ENCODE results near the gene KDM4C.

Gene KDM4C

GRCh38 chr9:6901180-6901579, 143.4 kb downstream of the KDM4C start:
- Histone ChIP-seq H3K4me3 (IDR thresholded peaks at IDR 0.05; ENCODE audit: insufficient read depth, low read depth, low read length) (no peak overlapping the region), H3K9ac (no peak overlapping the region), H2AFZ (ENCODE audit: low read depth) (no peak overlapping the region), H4K20me1 (ENCODE audit: insufficient read depth) (no peaks in the 10 kb centered on the region), H3K36me3 (ENCODE audit: insufficient read depth) (no peaks in the 10 kb centered on the region), H3K27ac (no peak overlapping the region), H3K4me2 (no peak overlapping the region), H3K79me2 (ENCODE audit: insufficient read depth, low read depth) (no peaks in the 10 kb centered on the region), H3K4me1 (ENCODE audit: low read depth, poor library complexity, severe bottlenecking) (no peaks in the 10 kb centered on the region), H3K27me3 (ENCODE audit: insufficient read depth, low read depth) (no peaks in the 10 kb centered on the region)
- no peak for TF ChIP-seq CTCF (conservative IDR thresholded peaks at IDR 0.05; ENCODE audit: low read depth, low read length)

DNA sequence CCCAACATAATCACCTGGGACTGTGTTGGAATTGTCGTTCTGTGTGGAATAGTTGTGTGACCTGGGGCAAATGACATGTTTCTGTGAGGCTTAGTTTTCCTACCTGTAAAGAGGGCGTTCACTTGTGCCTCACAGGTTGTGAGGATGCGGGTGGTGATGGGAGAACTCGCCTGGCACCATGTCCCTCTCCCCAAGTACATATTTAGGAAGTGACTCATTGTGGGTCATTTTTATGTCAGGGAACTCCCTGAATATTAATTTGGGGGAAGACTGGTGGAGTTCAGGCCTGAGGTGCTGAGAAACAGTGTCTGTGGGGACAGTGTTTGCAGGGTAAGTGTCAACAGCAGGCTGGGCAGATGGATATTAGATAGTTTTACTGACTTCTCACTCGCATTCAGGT, 144.7 kb downstream of the KDM4C start:
- Histone ChIP-seq H3K4me3 (IDR thresholded peaks at IDR 0.05; ENCODE audit: insufficient read depth, low read depth, low read length) (no peak overlapping the region), H3K27me3 (ENCODE audit: insufficient read depth, low read depth) (no peaks in the 10 kb centered on the region), H3K36me3 (ENCODE audit: insufficient read depth) (no peaks in the 10 kb centered on the region), H2AFZ (ENCODE audit: low read depth) (no peak overlapping the region), H3K9ac (no peak overlapping the region), H3K4me2 (no peak overlapping the region), H4K20me1 (ENCODE audit: insufficient read depth) (no peaks in the 10 kb centered on the region), H3K27ac (no peak overlapping the region), H3K4me1 (ENCODE audit: low read depth, poor library complexity, severe bottlenecking) (no peaks in the 10 kb centered on the region), H3K79me2 (ENCODE audit: insufficient read depth, low read depth) (no peaks in the 10 kb centered on the region)
- no peak for TF ChIP-seq CTCF (conservative IDR thresholded peaks at IDR 0.05; ENCODE audit: low read depth, low read length)

GRCh38 chr9:6904371-6904770, 146.6 kb downstream of the KDM4C start:
- Histone ChIP-seq H3K9ac (no peak overlapping the region), H3K27me3 (ENCODE audit: insufficient read depth, low read depth) (no peaks in the 10 kb centered on the region), H3K4me3 (IDR thresholded peaks at IDR 0.05; ENCODE audit: insufficient read depth, low read depth, low read length) (no peak overlapping the region), H3K36me3 (ENCODE audit: insufficient read depth) (no peaks in the 10 kb centered on the region), H3K4me1 (ENCODE audit: low read depth, poor library complexity, severe bottlenecking) (no peaks in the 10 kb centered on the region), H2AFZ (ENCODE audit: low read depth) (no peak overlapping the region), H3K4me2 (no peak overlapping the region), H3K27ac (no peak overlapping the region), H3K79me2 (ENCODE audit: insufficient read depth, low read depth) (no peaks in the 10 kb centered on the region), H4K20me1 (ENCODE audit: insufficient read depth) (no peaks in the 10 kb centered on the region)
- TF ChIP-seq CTCF (conservative IDR thresholded peaks at IDR 0.05; ENCODE audit: low read depth, low read length) = no peak

DNA sequence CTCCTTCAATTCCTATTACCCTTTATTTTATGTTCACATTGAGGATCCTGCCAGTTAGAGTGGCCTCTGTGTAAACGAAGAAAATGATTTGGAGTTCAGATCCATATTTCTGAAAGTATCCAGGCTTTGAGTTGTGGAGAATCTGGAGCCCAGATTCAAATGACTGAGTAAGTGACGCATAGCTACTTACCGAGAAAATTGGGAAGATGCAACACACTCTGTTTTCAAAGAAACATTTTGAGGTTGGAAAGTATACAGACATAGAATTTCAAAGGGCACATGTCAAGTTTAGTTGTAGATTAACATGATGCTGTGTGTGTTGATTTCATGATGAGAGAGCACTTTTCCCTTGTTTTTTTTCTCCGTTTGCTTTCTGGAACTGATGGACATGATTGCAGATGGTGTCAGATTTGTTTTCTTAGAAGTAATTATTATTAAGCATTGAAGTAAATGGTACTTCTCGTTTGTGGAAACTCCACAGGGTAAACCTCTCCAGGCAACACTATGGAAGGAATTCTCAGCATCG, 148.1 kb downstream of the KDM4C start:
- no peak overlapping the region for H3K4me2 ChIP-seq
- no peak overlapping the region for H3K9ac ChIP-seq
- no peak for TF ChIP-seq CTCF (conservative IDR thresholded peaks at IDR 0.05; ENCODE audit: low read depth, low read length)
- no peaks in the 10 kb centered on the region for H3K4me1 ChIP-seq (ENCODE audit: low read depth, poor library complexity, severe bottlenecking)
- no peaks in the 10 kb centered on the region for H3K27me3 ChIP-seq (ENCODE audit: insufficient read depth, low read depth)
- H2AFZ ChIP-seq (ENCODE audit: low read depth) = no peak overlapping the region
- no peak overlapping the region for H3K27ac ChIP-seq
- no peaks in the 10 kb centered on the region for H3K36me3 ChIP-seq (ENCODE audit: insufficient read depth)
- H4K20me1 ChIP-seq (ENCODE audit: insufficient read depth) = no peaks in the 10 kb centered on the region
- H3K4me3 ChIP-seq (IDR thresholded peaks at IDR 0.05; ENCODE audit: insufficient read depth, low read depth, low read length) = no peak overlapping the region
- no peaks in the 10 kb centered on the region for H3K79me2 ChIP-seq (ENCODE audit: insufficient read depth, low read depth)

Measured in KMS-11 (cell line).